Keratinocyte (primary cell): ENCODE measurements around the gene HOMEZ. TPM values are rescaled to one million over a fixed set of nuclear protein-coding genes. Genes with fewer than 3 reads are reported as not detected.

Experiments used
- DNase-seq: peaks from one replicate; pipeline ENCODE4 v3.0.0-alpha.2; 2011; ENCODE audit warnings: low read depth, missing footprints, low spot score
- FAIRE-seq: peaks from 2 replicates; lab custom pipeline; 2011; peaks lifted over from hg19 to GRCh38; lab: Jason Lieb, UNC
- H2AFZ ChIP-seq: 2 replicates; pipeline ENCODE4 v1.6.0; 2012; ENCODE audit warnings: low read length, control low read depth, inconsistent platforms; ENCODE audit not compliant: control insufficient read depth
- H3K27ac ChIP-seq: 2 replicates; pipeline ENCODE4 v1.5.1; 2011; ENCODE audit warnings: low read length; ENCODE audit not compliant: control insufficient read depth, insufficient read depth
- H3K27me3 ChIP-seq: 3 replicates; pipeline ENCODE4 v1.6.0; 2011; ENCODE audit warnings: low read length; ENCODE audit not compliant: control insufficient read depth, insufficient read depth; ENCODE audit errors: extremely low read depth
- H3K36me3 ChIP-seq, 2 experiments: 2 replicates in 1 of 2; 3 replicates in 1 of 2; pipeline ENCODE4 v1.5.1; 2011; ENCODE audit warnings: low read length in 2 of 2, mild to moderate bottlenecking in 1 of 2; ENCODE audit not compliant: control insufficient read depth in 2 of 2, insufficient read depth in 2 of 2; ENCODE audit errors: extremely low read depth in 1 of 2
- H3K4me1 ChIP-seq: 3 replicates; pipeline ENCODE4 v1.5.1; 2011; ENCODE audit warnings: low read length; ENCODE audit not compliant: control insufficient read depth, insufficient read depth; ENCODE audit errors: extremely low read depth
- H3K4me2 ChIP-seq: 3 replicates; pipeline ENCODE4 v1.6.0; 2011; ENCODE audit warnings: low read depth, low read length; ENCODE audit not compliant: control insufficient read depth, insufficient read depth; ENCODE audit errors: extremely low read depth
- H3K4me3 ChIP-seq, 3 experiments: fragments of 200-600 bp in 1 of 3; sonication (generic) in 1 of 3; 2 replicates in 2 of 3; 3 replicates in 1 of 3; pipeline ENCODE4 v1.5.1; 2011 to 2016; ENCODE audit warnings: low read length in 3 of 3, mild to moderate bottlenecking in 3 of 3, control low read depth in 2 of 3, inconsistent platforms in 1 of 3, low read depth in 1 of 3, mixed read lengths in 1 of 3, mixed run types in 1 of 3, moderate library complexity in 1 of 3; ENCODE audit not compliant: control insufficient read depth in 2 of 3, insufficient read depth in 2 of 3; ENCODE audit errors: extremely low read depth in 1 of 3
- H3K79me2 ChIP-seq: 2 replicates; pipeline ENCODE4 v1.6.0; 2012; ENCODE audit warnings: low read length; ENCODE audit not compliant: control insufficient read depth, insufficient read depth
- H3K9ac ChIP-seq: 3 replicates; pipeline ENCODE4 v1.6.0; 2011; ENCODE audit warnings: low read length; ENCODE audit not compliant: control insufficient read depth, insufficient read depth; ENCODE audit errors: extremely low read depth
- H3K9me1 ChIP-seq: 3 replicates; pipeline ENCODE4 v1.6.0; 2011; ENCODE audit warnings: low read length; ENCODE audit not compliant: control insufficient read depth, insufficient read depth; ENCODE audit errors: extremely low read depth
- H3K9me3 ChIP-seq: 2 replicates; pipeline ENCODE4 v1.5.1; 2012; ENCODE audit warnings: low read depth, low read length; ENCODE audit not compliant: control insufficient read depth
- H4K20me1 ChIP-seq: 3 replicates; pipeline ENCODE4 v1.6.0; 2011; ENCODE audit warnings: low read length; ENCODE audit not compliant: control insufficient read depth, insufficient read depth; ENCODE audit errors: extremely low read depth
- CTCF ChIP-seq, 3 experiments: IDR thresholded peaks in 1 of 3; conservative IDR thresholded peaks in 1 of 3; optimal IDR thresholded peaks in 1 of 3; 2 replicates in 2 of 3; 3 replicates in 1 of 3; pipeline versions ENCODE3 to v1.5.1; 2011; ENCODE audit warnings: low read length in 3 of 3, mild to moderate bottlenecking in 3 of 3, moderate library complexity in 2 of 3, control low read depth in 1 of 3, inconsistent platforms in 1 of 3; ENCODE audit not compliant: insufficient read depth in 2 of 3; ENCODE audit errors: extremely low read depth in 1 of 3
- EZH2 ChIP-seq: IDR thresholded peaks from one replicate; pipeline ENCODE4 v1.6.1; 2012; ENCODE audit warnings: inconsistent platforms, mild to moderate bottlenecking, low read length, moderate library complexity
- dilution Hi-C: fragments of 300-500 bp; cut with MboI; formaldehyde crosslinking; loops from one replicate; pipeline ENCODE4 v1.7.0; 2020; ENCODE audit warnings: low sequenced_read_pairs; ENCODE audit not compliant: extremely low pct_ligation_motif_present
- polyA plus RNA-seq, 5 experiments: library from polyadenylated mRNA; depleted of rRNA in 3 of 5; stranded (reverse) in 3 of 5; stranded (forward) in 1 of 5; unstranded in 1 of 5; fragments of >200 nt; gene quantifications; 1 replicate in 1 of 5; 2 replicates in 3 of 5; 3 replicates in 1 of 5; pipeline versions ENCODE4 v1.2.1 to v1.2.3, GENCODE V29; 2011 to 2012; ENCODE audit warnings: missing spikeins in 2 of 5, low read depth in 1 of 5, low replicate concordance in 1 of 5

HOMEZ gene
- polyA plus RNA-seq, 1 donor (not counting 4 experiments of a cell fraction or from before 2014, with no cell fraction given): 31.9 TPM

GRCh38 chr14:23297096-23297495, 11.2 kb upstream of the HOMEZ start:
- dilution Hi-C loops: no loop called here
- TF ChIP-seq EZH2: no peak
- TF ChIP-seq CTCF (optimal IDR thresholded peaks at IDR 0.05 in 1 of 3, IDR thresholded peaks at IDR 0.05 in 1 of 3, conservative IDR thresholded peaks at IDR 0.05 in 1 of 3; ENCODE audit: extremely low read depth in 1 of 3, insufficient read depth in 2 of 3, low read length in 3 of 3): no peak
- no peaks in the 10 kb centered on the region for H3K79me2 ChIP-seq
- peaks cover 31% of the 10 kb centered on the region for H3K4me1 ChIP-seq
- H3K27ac ChIP-seq: no peak overlapping the region
- H2AFZ ChIP-seq: no peak overlapping the region
- H4K20me1 ChIP-seq: no peaks in the 10 kb centered on the region
- no peak overlapping the region for H3K4me3 ChIP-seq
- H3K9me1 ChIP-seq: no peaks in the 10 kb centered on the region
- H3K9ac ChIP-seq: no peak overlapping the region
- H3K27me3 ChIP-seq: no peaks in the 10 kb centered on the region
- no peak overlapping the region for H3K4me2 ChIP-seq
- no peak for DNase-seq
- no peak for FAIRE-seq
- H3K36me3 ChIP-seq: no peaks in the 10 kb centered on the region
- no peaks in the 10 kb centered on the region for H3K9me3 ChIP-seq

DNA sequence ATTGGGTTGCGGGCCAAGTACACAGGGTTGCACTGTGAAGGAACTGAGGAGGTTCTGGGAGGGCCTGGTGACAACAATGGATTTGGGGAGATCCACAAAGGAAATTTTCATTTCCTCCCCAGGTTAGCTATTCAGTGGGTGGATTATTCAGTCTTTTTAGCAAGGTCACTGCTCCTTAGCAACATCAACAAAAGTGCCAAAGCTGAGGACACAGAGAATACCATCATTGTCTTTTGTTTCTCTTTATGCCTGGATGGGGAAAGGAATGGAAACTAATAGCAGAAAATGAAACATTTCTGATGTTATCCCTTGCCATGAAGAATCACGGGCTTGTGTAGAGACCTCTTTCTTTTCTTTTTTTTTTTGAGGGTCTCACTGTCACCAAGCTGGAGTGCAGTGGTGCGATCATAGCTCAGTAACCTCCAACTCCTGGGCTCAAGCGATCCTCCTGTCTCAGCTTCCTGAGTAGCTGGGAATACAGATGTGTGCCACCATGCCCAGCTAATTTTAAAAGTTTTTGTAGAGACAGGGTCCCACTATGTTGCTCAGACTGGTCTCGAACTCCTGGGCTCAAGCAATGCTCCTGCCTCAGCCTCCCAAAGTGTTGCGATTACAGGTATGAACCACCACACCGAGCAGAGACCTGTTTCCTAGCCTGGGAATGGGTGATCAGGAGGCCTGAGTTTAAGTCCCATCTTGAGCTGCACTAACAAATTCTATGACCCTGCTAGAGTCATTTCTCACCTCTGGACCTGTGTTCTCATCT, 10.3 kb upstream of the HOMEZ start:
- Histone ChIP-seq H3K79me2 (no peaks in the 10 kb centered on the region), H3K4me2 (no peak overlapping the region), H3K9me3 (no peaks in the 10 kb centered on the region), H3K9ac (no peak overlapping the region), H3K36me3 (no peaks in the 10 kb centered on the region), H2AFZ (no peak overlapping the region), H3K27ac (no peak overlapping the region), H3K4me1 (peaks cover 31% of the 10 kb centered on the region), H3K9me1 (no peaks in the 10 kb centered on the region), H4K20me1 (no peaks in the 10 kb centered on the region), H3K4me3 (no peak overlapping the region), H3K27me3 (no peaks in the 10 kb centered on the region)
- dilution Hi-C loops: no loop called here
- FAIRE-seq: no peak
- TF ChIP-seq EZH2 (no peak), CTCF (optimal IDR thresholded peaks at IDR 0.05 in 1 of 3, IDR thresholded peaks at IDR 0.05 in 1 of 3, conservative IDR thresholded peaks at IDR 0.05 in 1 of 3; ENCODE audit: extremely low read depth in 1 of 3, insufficient read depth in 2 of 3, low read length in 3 of 3) (no peak)
- DNase-seq: no peak
